K562 (cell line): ENCODE data around the gene VIPR2. TPM values are rescaled to one million over a fixed set of nuclear protein-coding genes. Genes with fewer than 3 reads are reported as not detected.

Experiments used
- ATAC-seq: fragments of 200-7000 bp; cut with Tn5 transposase; 3 replicates; pipeline ENCODE4 v1.9.1; 2020; ENCODE audit warnings: moderate library complexity
- BruUV-seq: library from RNA; stranded (reverse); fragments of 400-500 nt; replicated peaks from 2 replicates; lab custom pipeline; 2021; lab: Mats Ljungman, UMichigan
- CTCF ChIA-PET: fragments of 300-600 bp; formaldehyde crosslinking; extraction: SDS; loops from one replicate; lab custom pipeline; 2021; ENCODE audit warnings: low intra/inter-chr PET ratio; lab: Yijun Ruan, JAX
- POLR2A ChIA-PET: fragments of 300-600, 350-650 bp; sonication (Branson Sonifier 250); formaldehyde crosslinking; extraction: SDS; loops from one replicate; lab custom pipeline; 2021; ENCODE audit warnings: antibody characterized with exemption, inconsistent platforms; lab: Yijun Ruan, JAX
- DNase-seq, 4 experiments: peaks; one replicate each; pipeline versions ENCODE4 v3.0.0 to v3.0.0-alpha.2; 2011 to 2018; ENCODE audit warnings: low spot score in 3 of 4, mixed read lengths in 3 of 4; ENCODE audit errors: extremely low read depth in 1 of 4
- FAIRE-seq: peaks from 2 replicates; lab custom pipeline; 2011; peaks lifted over from hg19 to GRCh38; lab: Jason Lieb, UNC
- H2AFZ ChIP-seq: 2 replicates; pipeline ENCODE4 v1.6.0; 2011; ENCODE audit warnings: low read depth, low read length, control low read depth, inconsistent platforms
- H3K27ac ChIP-seq: fragments of 200-600 bp; 3 replicates; pipeline ENCODE4 v1.8.0; 2011; ENCODE audit warnings: low read depth, mild to moderate bottlenecking, control low read depth, inconsistent platforms, low read length, moderate library complexity, mixed read lengths; ENCODE audit errors: extremely low read depth
- H3K27me3 ChIP-seq, 2 experiments: fragments of 300-600 bp in 1 of 2; 2 replicates in 1 of 2; 3 replicates in 1 of 2; pipeline versions ENCODE4 v1.6.0 to v1.8.0; 2011; ENCODE audit warnings: inconsistent platforms in 2 of 2, low read length in 2 of 2, mild to moderate bottlenecking in 1 of 2, mixed read lengths in 1 of 2, moderate library complexity in 1 of 2; ENCODE audit not compliant: control insufficient read depth in 2 of 2, insufficient read depth in 2 of 2
- H3K36me3 ChIP-seq: fragments of 300-600 bp; 3 replicates; pipeline ENCODE4 v1.8.0; 2011; ENCODE audit warnings: mild to moderate bottlenecking, low read length, inconsistent platforms; ENCODE audit not compliant: control insufficient read depth, insufficient read depth
- H3K4me1 ChIP-seq, 2 experiments: fragments of 200-600 bp in 1 of 2; replicated peaks in 1 of 2; 2 replicates in 1 of 2; 3 replicates in 1 of 2; pipeline versions ENCODE4 v1.5.1 to v1.8.0; 2011; ENCODE audit warnings: inconsistent platforms in 2 of 2, low read length in 2 of 2, mild to moderate bottlenecking in 1 of 2, mixed read lengths in 1 of 2, moderate library complexity in 1 of 2; ENCODE audit not compliant: control insufficient read depth in 2 of 2, insufficient read depth in 2 of 2
- H3K4me2 ChIP-seq: 2 replicates; pipeline ENCODE4 v1.6.1; 2011; ENCODE audit warnings: low read length, control low read depth, inconsistent platforms, mixed read lengths; ENCODE audit not compliant: insufficient read depth
- H3K4me3 ChIP-seq: fragments of 200-600 bp; sonication (generic), shearing (Covaris generic); 2 replicates; pipeline ENCODE4 v1.5.1; 2016; ENCODE audit warnings: control low read depth, inconsistent platforms
- H3K79me2 ChIP-seq: fragments of 200-600 bp; 3 replicates; pipeline ENCODE4 v1.8.0; 2011; ENCODE audit warnings: low read length, inconsistent platforms; ENCODE audit not compliant: control insufficient read depth, insufficient read depth
- H3K9ac ChIP-seq, 2 experiments: 2 replicates each; pipeline versions ENCODE4 v1.6.0 to v1.6.1; 2011; ENCODE audit warnings: low read depth in 2 of 2, low read length in 2 of 2, control low read depth in 1 of 2, inconsistent platforms in 1 of 2, mild to moderate bottlenecking in 1 of 2, mixed read lengths in 1 of 2; ENCODE audit not compliant: insufficient read depth in 1 of 2
- H3K9me1 ChIP-seq: one replicate; pipeline ENCODE4 v1.6.0; 2011; ENCODE audit warnings: inconsistent platforms, mild to moderate bottlenecking, low read length, moderate library complexity; ENCODE audit not compliant: control insufficient read depth, insufficient read depth
- H3K9me3 ChIP-seq: replicated peaks from 2 replicates; pipeline ENCODE4 v1.5.1; 2011; ENCODE audit warnings: low read depth, low read length, inconsistent platforms; ENCODE audit not compliant: control insufficient read depth, insufficient read depth
- H4K20me1 ChIP-seq: replicated peaks from 2 replicates; pipeline ENCODE4 v1.6.1; 2011; ENCODE audit warnings: low read length, inconsistent platforms, mixed read lengths; ENCODE audit not compliant: control insufficient read depth, insufficient read depth
- HDAC1 ChIP-seq, 2 experiments: fragments of 450-650 bp; IDR thresholded peaks; 2 replicates each; pipeline ENCODE4 v1.6.1; 2016 to 2017; ENCODE audit warnings: inconsistent platforms in 1 of 2, mild to moderate bottlenecking in 1 of 2, moderate library complexity in 1 of 2
- HDAC6 ChIP-seq: IDR thresholded peaks from 2 replicates; pipeline ENCODE4 v1.6.1; 2012; ENCODE audit warnings: low read depth, mild to moderate bottlenecking, control low read depth, inconsistent platforms, low read length, moderate library complexity
- HINFP ChIP-seq: fragments of 450-650 bp; conservative IDR thresholded peaks from 2 replicates; pipeline ENCODE4 v1.6.1; 2016; ENCODE audit warnings: missing genetic modification characterization, low read depth, mild to moderate bottlenecking, control low read depth, missing compliant biosample characterization
- KHSRP ChIP-seq: fragments of 450-650 bp; IDR thresholded peaks from 2 replicates; pipeline ENCODE4 v1.6.1; 2017
- PURB ChIP-seq: sonication (generic); formaldehyde crosslinking; IDR thresholded peaks from 2 replicates; pipeline ENCODE4 v1.9.0; 2021; ENCODE audit warnings: low read depth, mild to moderate bottlenecking, missing genetic modification reagents
- TFAP4 ChIP-seq: sonication (generic); formaldehyde crosslinking; IDR thresholded peaks from 2 replicates; pipeline ENCODE4 v1.8.0; 2022; ENCODE audit warnings: missing genetic modification reagents, mild to moderate bottlenecking, moderate library complexity, borderline replicate concordance
- ZNF24 ChIP-seq: fragments of 450-650 bp; IDR thresholded peaks from 2 replicates; pipeline ENCODE4 v1.6.1; 2016
- ZNF41 ChIP-seq: fragments of 250-450 bp; sonication (Bioruptor Pico); conservative IDR thresholded peaks from 2 replicates; pipeline ENCODE4 v1.4.0; 2020; ENCODE audit warnings: mild to moderate bottlenecking
- WGBS: fragments of 100-300 bp; shearing (Covaris generic); methylation state at CpG from one replicate; pipeline ENCODE4 v1.1.6; 2016; ENCODE audit warnings: low coverage, mixed read lengths; ENCODE audit not compliant: insufficient coverage; ENCODE audit errors: missing lambda C conversion rate; 5-methylcytosine and 5-hydroxymethylcytosine counted together
- in situ Hi-C: fragments of 300-500 bp; cut with MboI; formaldehyde crosslinking; loops from 4 replicates; pipeline ENCODE4 v1.15.0; 2018; ENCODE audit warnings: inconsistent platforms, mixed read lengths
- intact Hi-C: fragments of 100-400 bp; cut with micrococcal nuclease; formaldehyde crosslinking; loops from 2 replicates; pipeline ENCODE4 v1.14.2; 2022
- polyA plus RNA-seq, 8 experiments: library from polyadenylated mRNA; depleted of rRNA in 4 of 8; stranded (reverse) in 5 of 8; unstranded in 3 of 8; fragments of >200 nt; fragmentation: Nextera tagmentation in 2 of 8; fragmentation: Illumina TruSeq in 1 of 8; extraction: Ambion mirVana in 2 of 8; extraction: Trizol in 1 of 8; gene quantifications; 2 replicates each; pipeline versions ENCODE4 v1.2.1 to v1.2.3, GENCODE V29; 2011 to 2014; ENCODE audit warnings: inconsistent platforms in 1 of 8, missing spikeins in 1 of 8
- total RNA-seq, 7 experiments: library from RNA; depleted of rRNA in 6 of 7; stranded (reverse); fragments of >200 nt in 6 of 7; fragmentation: Illumina TruSeq in 2 of 7; extraction: Trizol in 2 of 7; gene quantifications; 2 replicates each; pipeline versions ENCODE4 v1.2.1 to v1.2.3, GENCODE V29; 2011 to 2021; ENCODE audit warnings: low replicate concordance in 1 of 7

VIPR2 gene
- total and polyA plus RNA-seq, 9 of the 15 experiments (the other 6 are each of a cell fraction or from before 2014, with no cell fraction given): 0.04 TPM; not detected in 8

GRCh38 chr7:159034988-159035387, 109.7 kb downstream of the VIPR2 start (continued):
- TF ChIP-seq HDAC6 (no peak), HINFP (no peak), TFAP4 (CRISPR knock-in tag) (no peak), HDAC1 (IDR thresholded peaks at IDR 0.05) (no peak), ZNF24 (no peak)

- POLR2A ChIA-PET: interaction anchor here (0.5 kb wide), 1 partner anchor 26 kb away, joined by 3 read pairs; no protein-coding TSS in a partner anchor
- no TSS peak for BruUV-seq
- H3K4me3 ChIP-seq: no peak overlapping the region
- H3K4me2 ChIP-seq: no peak overlapping the region
- TF ChIP-seq KHSRP (no peak), PURB (no peak), ZNF41 (no peak)
- TF ChIP-seq, all 486 proteins: peak for 0
- H3K79me2 ChIP-seq: no peaks in the 10 kb centered on the region
- H3K27ac ChIP-seq: no peak overlapping the region
- peaks cover 3 to 39% of the 10 kb centered on the region in 2 experiments; a peak in 4 of 5 replicates for H3K4me1 ChIP-seq
- no peaks in the 10 kb centered on the region for H3K36me3 ChIP-seq
- in situ Hi-C loops (no loop called here), intact Hi-C loops (no loop called here)
- 0 out of 2 replicates have a peak, but pooled peaks cover 8% of the 10 kb centered on the region for H4K20me1 ChIP-seq
- H3K9me1 ChIP-seq: no peaks in the 10 kb centered on the region
- CTCF ChIA-PET: no interaction called here
- H3K9me3 ChIP-seq: no peaks in the 10 kb centered on the region
- H2AFZ ChIP-seq: no peak overlapping the region
- no peak for DNase-seq
- ATAC-seq: no peak
- WGBS: 9% methylated on average over 10 of the region's 10 CpGs
- H3K9ac ChIP-seq: no peak overlapping the region
- no peak for FAIRE-seq
- peaks cover 53 to 68% of the 10 kb centered on the region in 2 experiments for H3K27me3 ChIP-seq
Measured at GRCh38 chr7:159034394-159034793, 110.3 kb downstream of the VIPR2 start.
